ENCODE data around the gene CGRRF1.

CGRRF1 gene

GRCh38 chr14:54555651-54556050 lies 45.9 kb downstream of the CGRRF1 start:
- Histone ChIP-seq H3K27ac (no peak overlapping the region), H3K36me3 (no peaks in the 10 kb centered on the region), H3K4me3 (no peak overlapping the region), H3K27me3 (peaks cover 0 to 5% of the 10 kb centered on the region in 2 donors), H3K4me1 (no peaks in the 10 kb centered on the region), H3K9me3 (no peaks in the 10 kb centered on the region)
- intact Hi-C loops (cut with DNase I; ENCODE audit: low total_unique reads), result no loop called here
- TF ChIP-seq CTCF (IDR thresholded peaks at IDR 0.05), result no peak
- DNase-seq, result no peak

DNA sequence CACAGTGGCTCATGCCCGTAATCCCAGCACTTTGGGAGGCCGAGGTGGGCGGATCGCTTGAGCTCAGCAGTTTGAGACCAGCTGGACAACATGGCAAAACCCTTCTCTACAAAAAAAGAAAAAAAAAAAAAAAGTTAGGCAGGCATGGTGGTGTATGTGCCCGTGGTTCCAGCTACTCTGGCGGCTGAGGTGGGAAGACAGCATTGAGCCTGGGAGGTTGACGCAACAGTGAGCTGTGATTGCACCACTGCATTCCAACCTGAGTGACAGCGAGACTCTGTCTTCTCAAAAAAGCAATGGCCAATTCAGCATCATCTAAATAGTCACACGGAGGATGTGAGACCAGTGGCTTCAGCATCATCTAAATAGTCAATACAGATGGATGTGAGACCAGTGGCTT lies 46.8 kb downstream of the CGRRF1 start:
- H3K36me3 ChIP-seq, result no peaks in the 10 kb centered on the region
- peaks cover 0 to 5% of the 10 kb centered on the region in 2 donors for H3K27me3 ChIP-seq
- H3K4me1 ChIP-seq, result no peaks in the 10 kb centered on the region
- TF ChIP-seq CTCF (IDR thresholded peaks at IDR 0.05), result no peak
- intact Hi-C loops (cut with DNase I; ENCODE audit: low total_unique reads), result no loop called here
- no peak for DNase-seq
- no peak overlapping the region for H3K27ac ChIP-seq
- no peak overlapping the region for H3K4me3 ChIP-seq
- H3K9me3 ChIP-seq, result no peaks in the 10 kb centered on the region

GRCh38 chr14:54562334-54562733 lies 52.6 kb downstream of the CGRRF1 start:
- Histone ChIP-seq H3K9me3 (no peaks in the 10 kb centered on the region), H3K27ac (no peak overlapping the region), H3K4me3 (no peak overlapping the region), H3K4me1 (peaks cover 0 to 6% (median 0%) of the 10 kb centered on the region in 4 donors), H3K36me3 (no peaks in the 10 kb centered on the region), H3K27me3 (no peaks in the 10 kb centered on the region)
- no peak for DNase-seq
- no peak for TF ChIP-seq CTCF (IDR thresholded peaks at IDR 0.05)
- intact Hi-C loops (cut with DNase I; ENCODE audit: low total_unique reads), result loop anchor here (1.0 kb wide), 1 partner anchor 244 kb away; no protein-coding TSS in a partner anchor

- Histone ChIP-seq H3K36me3 (no peaks in the 10 kb centered on the region), H3K4me1 (peaks cover 0 to 14% (median 0%) of the 10 kb centered on the region in 4 donors), H3K27ac (peak overlapping the region; percentile 94 to 99), H3K4me3 (peak overlapping the region; percentile 86 to 91), H3K9me3 (no peaks in the 10 kb centered on the region), H3K27me3 (no peaks in the 10 kb centered on the region)
- intact Hi-C loops (cut with DNase I; ENCODE audit: low total_unique reads), result no loop called here
- peak; percentile 84 to 86 for TF ChIP-seq CTCF (IDR thresholded peaks at IDR 0.05)
- DNase-seq, result no peak
Observed at GRCh38 chr14:54564071-54564867, 54.6 kb downstream of the CGRRF1 start.

GRCh38 chr14:54564868-54565784 lies 55.4 kb downstream of the CGRRF1 start:
- Histone ChIP-seq H3K27ac (peak overlapping the region; percentile 94 to 99), H3K9me3 (no peaks in the 10 kb centered on the region), H3K27me3 (no peaks in the 10 kb centered on the region), H3K4me3 (peak overlapping the region; percentile 86 to 91), H3K4me1 (peaks cover 0 to 23% (median 3%) of the 10 kb centered on the region in 4 donors), H3K36me3 (no peaks in the 10 kb centered on the region)
- intact Hi-C loops (cut with DNase I; ENCODE audit: low total_unique reads), result loop anchor here (1.0 to 5.0 kb wide), 2 partner anchors 127 to 208 kb away; no protein-coding TSS in a partner anchor
- peak; percentile 71 to 86 for DNase-seq
- no peak for TF ChIP-seq CTCF (IDR thresholded peaks at IDR 0.05)

All from tibial artery (tissue), 4 donors.